ENCODE data around the gene SYNE1.
A peak's percentile ranks its signal among the peaks of the same experiment; 100 is the strongest.

Gene SYNE1

DNA sequence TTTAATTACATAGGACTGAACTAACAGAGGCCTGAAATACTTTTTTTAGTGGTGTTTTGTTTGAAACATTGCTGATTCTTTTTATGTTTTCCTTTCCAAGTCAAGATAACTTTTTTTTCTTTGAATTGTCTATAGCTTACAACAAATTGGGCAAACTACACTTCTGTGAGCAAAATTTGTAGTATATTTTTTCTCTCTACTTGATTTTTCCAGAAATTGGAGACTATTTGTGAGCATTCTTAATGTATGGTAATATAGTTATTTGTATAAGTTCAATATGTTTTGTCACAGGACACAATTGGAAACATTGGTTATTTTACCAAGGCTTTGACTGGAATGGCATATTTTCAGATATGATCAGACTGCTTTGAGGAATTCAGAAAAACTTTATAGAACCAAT lies 216.5 kb downstream of the SYNE1 start:
- no peak for FAIRE-seq

DNA sequence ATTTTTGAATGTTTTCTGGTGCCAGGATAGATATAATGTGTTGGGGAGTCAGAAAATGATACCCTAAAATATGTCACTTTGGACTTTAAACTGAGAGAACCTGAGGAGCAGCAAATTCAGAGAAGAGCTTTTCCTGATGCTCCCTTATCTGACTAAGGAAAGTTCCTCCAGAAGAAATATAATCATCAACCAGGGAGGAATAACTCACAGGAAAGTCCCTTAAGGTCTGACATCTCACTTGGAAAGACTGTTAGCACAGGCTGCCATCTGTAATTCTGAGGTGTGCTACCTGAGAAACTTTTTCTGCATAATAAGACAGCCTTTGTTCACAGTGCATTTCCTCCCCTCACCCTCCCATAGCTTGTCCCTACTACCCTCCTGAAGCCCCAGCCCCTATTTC lies 218.6 kb downstream of the SYNE1 start:
- no peak for FAIRE-seq

DNA sequence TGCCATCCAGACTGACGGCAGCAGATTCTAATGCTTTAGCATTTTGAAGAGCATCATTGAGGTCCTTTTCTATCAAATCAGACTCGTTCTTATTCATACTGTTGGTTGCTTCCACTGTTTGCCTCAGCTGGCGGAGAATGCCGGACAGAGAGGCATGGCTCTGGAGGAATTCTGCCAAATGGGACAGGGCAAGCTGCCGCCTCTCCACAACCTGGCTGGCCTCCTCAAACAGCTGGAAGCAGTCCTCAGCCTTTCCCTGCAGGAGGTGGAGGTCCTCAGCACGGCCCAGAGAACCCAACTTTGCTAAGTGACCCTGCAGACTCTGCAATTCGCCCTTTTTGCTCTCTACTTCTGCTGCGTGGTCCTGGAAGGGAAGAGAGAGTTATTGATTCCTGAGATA lies 220.5 kb downstream of the SYNE1 start:
- no peak for FAIRE-seq

GRCh38 chr6:152404936-152405595 lies 232.1 kb downstream of the SYNE1 start:
- FAIRE-seq = no peak

- no peak for FAIRE-seq
Observed at GRCh38 chr6:152404086-152404857, 232.9 kb downstream of the SYNE1 start.

DNA sequence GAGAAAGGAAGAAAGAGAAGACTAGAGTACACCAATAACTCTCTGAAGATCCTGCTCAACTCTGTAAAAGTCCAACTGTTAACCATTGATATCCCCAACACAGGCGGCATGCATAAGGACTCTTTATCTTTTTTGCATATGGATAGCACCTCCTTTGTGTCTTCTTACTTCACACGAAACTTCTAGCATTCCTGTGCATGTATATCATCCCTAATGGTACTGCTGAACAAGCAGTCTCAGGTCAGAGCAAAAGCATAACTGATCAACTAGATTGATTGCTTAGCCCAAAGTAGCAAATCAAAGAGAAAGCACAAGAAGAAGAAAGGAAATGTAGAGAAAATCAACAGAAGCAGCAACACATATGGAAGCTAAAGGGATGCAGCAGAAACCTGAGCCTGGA lies 234.4 kb downstream of the SYNE1 start:
- FAIRE-seq = no peak

DNA sequence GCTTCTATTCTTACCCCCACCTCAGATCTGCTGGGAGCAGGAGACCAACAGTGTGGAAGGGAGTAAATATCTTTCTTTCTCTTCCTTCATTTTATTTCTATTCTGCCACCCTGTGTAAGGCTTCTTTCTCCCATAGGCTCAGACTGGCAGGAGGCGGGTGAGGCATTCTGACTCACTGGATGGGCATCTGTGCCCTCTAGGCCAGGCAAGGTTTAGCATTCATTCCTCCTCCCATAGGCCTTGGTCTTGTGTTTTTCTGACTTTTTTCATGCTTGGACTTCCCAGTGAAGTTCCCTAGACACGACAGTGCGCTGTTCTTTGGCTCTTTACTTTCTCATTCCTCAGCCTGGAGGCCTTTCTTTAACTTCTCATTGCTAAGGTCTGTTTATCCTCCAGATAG lies 235.2 kb downstream of the SYNE1 start:
- no peak for FAIRE-seq

GRCh38 chr6:152399399-152399798 lies 237.8 kb downstream of the SYNE1 start:
- FAIRE-seq = no peak

GRCh38 chr6:152398993-152399392 lies 238.2 kb downstream of the SYNE1 start:
- no peak for FAIRE-seq

- no peak for FAIRE-seq
Observed at GRCh38 chr6:152398316-152398715, 238.8 kb downstream of the SYNE1 start.

DNA sequence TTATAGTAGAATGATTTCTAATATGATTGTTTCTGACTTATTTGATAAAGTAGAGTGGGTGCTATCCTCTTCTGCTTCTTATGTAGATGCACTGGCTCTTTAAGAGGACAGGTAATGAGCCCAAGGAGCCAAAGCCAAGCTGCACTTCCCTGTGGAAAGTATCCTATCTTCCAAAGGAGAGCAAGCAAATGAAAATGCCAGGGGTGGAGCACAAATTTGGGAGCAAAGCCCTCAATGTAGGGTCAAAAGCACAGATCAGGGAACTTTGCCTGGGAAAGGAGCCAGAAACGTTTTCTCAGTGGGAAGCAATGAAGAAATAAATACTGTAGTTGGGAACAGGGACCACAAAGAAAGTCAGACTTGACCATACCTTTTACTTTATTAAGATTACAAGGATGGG lies 242.9 kb downstream of the SYNE1 start:
- no peak for FAIRE-seq

DNA sequence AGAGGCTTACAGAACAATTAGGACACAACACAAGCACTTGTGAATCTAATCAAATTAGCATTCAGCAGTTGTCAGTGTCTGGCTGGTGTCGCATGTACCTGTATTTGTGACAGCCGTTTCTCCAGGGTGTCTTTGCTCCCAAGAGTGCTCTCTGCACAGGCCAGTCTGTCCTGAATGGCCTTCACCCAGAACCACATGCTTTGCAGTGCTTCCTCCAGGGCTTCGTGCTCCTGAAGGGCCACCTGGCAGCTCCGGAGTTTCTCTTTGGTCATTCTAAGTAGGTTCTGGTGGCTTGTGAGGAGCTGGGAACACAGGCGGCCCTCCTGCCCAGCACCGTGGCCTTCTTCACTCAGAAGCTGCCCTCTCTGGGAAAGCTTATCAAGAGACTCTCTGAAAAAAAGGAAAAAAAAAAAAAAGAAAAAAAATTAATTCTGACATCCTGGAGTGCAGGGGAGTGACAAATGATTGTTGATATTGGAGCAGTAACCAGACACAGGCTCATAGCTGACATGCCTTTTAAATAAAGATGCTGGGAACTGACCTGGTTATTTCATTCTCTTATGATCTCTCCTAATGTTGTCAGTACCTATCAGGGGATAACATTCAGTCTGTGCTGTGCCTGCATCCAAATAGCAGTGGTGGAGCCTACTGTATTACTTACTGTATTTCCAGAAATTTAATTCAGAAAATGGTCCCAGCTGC lies 245.8 kb downstream of the SYNE1 start:
- no peak for FAIRE-seq

GRCh38 chr6:152387091-152387490 lies 250.1 kb downstream of the SYNE1 start:
- no peak for FAIRE-seq

- FAIRE-seq = no peak
Observed at GRCh38 chr6:152386131-152386530, 251.0 kb downstream of the SYNE1 start.

DNA sequence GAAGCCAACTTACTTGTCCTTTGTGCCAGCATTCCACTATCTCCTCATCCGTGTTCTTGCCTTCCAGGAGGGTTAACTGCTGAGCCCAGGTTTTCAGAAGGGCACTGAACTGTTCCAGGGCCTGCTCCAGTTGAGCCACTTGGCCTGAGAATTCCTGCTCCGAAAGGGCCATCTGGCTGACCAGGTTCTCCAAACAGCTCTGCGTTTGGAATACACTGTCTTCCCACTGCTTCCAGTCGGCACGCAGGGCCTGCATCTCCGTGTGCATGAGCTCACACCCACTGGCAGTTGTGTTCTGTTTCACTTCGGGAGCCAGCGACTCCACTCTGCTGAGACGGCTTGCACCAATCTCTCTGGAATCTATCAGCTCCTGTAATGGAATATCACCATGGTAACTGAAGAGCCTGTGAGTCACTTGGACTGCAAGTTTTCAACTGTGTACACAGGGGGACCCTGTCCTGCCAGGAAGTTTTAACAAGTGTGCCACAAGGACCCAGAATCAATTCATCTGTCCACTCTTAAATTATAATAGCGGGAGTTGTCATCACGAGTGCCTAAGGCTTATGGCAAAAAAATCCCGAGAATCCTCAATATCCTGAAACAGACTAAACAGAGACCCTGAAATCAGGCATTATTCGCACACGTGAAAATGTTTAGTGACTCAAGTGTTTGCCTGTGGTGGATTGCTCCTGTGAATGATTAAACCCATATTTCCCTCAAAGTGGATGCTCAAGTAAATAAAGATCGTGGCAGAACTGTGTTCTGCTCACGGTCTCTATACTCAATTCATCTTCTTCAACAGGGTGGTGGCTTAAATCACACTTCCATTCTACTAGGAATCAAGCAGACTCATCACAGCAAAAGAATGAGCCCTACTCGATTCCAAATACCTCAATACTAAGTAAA lies 255.9 kb downstream of the SYNE1 start:
- FAIRE-seq = peak; percentile 91

DNA sequence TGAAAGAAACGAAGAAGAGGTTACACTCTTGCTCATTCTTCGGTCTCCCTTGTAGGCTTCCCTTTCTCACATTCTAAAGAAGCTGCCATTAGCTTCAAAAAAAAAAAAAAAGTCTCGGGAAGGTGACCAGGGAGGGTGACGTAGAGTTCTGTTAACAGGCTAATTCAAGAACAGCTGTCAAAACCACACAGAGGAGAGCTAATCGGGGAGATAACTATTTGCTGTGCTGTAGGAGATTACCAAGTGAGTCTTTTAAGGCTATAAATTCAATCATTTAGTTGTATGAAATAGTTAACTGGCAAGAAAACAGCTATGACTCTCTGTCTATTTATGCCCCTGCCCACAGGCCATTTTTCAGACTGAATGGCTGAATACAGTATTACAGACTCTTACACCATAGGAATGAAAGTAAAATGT lies 256.8 kb downstream of the SYNE1 start:
- FAIRE-seq = peak; percentile 83

DNA sequence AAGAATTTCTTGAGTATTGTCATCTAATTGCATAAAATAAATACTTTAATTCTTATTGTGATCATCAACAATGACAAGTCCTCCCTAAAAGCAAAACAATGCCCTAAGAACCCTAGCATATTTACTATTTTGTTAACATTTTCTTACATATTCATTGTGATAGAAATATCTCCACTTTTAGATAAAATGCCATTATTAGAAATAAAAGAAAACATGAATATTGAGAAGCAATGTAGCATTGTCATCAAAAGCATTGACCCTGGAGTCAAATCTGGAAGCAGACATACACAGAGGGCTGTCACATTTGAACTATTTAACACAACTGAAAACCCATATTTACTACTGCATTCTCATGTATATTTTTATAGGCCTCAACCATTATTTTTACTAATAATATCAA lies 257.7 kb downstream of the SYNE1 start:
- no peak for FAIRE-seq

GRCh38 chr6:152378169-152378568 lies 259.0 kb downstream of the SYNE1 start:
- FAIRE-seq = no peak

DNA sequence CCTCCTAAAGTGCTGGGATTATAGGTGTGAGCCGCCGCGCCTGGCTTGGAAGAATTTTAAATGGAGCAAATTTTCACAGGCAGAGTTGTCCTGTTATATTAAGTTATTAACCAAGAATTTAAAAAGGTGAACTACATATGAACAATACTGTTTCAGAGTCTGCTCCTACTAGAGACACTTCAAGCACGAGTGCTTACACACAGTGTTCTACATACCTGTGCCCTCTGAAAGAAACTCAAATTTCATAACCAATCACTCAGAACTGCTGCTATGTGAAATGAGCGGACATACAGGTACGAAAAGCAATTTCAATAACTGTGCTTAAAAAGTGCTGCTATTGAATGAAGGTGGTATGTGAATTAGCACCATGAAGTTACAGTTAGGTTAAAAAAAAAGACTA lies 262.0 kb downstream of the SYNE1 start:
- FAIRE-seq = no peak

DNA sequence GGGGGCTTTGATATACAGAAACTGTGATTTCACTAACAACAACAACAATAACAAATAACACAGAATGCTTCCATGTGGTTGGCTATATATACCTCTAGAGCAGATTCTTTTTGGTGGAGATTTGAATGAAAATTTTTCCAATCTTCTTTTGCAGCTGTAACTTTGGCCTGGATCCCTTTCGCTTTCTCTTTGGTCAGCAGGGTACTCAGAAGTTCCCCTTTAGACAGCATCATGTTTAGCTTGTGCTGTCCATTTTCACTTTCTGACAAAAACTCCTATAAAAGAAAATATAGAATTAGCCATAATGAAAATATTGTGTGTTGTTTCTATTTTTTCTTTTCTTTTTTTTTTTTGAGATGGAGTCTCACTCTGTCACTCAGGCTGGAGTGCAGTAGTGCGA lies 264.2 kb downstream of the SYNE1 start:
- no peak for FAIRE-seq

DNA sequence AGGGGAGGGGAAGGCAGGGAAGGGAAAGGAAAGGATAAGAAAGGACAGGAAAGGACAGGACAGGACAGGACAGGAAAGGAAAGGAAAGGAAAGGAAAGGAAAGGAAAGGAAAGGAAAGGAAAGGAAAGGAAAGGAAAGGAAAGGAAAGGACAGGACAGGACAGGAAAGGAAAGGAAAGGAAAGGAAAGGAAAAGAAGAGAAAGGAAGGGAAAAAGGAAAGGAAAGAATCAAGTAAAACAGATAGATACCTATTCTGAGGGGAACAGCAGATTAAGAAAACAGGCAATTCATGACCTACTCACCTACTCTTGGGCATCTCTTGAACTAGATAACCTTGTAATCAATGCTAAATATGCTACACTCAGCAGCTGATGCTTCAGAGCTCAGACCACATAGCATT lies 265.4 kb downstream of the SYNE1 start:
- FAIRE-seq = no peak

DNA sequence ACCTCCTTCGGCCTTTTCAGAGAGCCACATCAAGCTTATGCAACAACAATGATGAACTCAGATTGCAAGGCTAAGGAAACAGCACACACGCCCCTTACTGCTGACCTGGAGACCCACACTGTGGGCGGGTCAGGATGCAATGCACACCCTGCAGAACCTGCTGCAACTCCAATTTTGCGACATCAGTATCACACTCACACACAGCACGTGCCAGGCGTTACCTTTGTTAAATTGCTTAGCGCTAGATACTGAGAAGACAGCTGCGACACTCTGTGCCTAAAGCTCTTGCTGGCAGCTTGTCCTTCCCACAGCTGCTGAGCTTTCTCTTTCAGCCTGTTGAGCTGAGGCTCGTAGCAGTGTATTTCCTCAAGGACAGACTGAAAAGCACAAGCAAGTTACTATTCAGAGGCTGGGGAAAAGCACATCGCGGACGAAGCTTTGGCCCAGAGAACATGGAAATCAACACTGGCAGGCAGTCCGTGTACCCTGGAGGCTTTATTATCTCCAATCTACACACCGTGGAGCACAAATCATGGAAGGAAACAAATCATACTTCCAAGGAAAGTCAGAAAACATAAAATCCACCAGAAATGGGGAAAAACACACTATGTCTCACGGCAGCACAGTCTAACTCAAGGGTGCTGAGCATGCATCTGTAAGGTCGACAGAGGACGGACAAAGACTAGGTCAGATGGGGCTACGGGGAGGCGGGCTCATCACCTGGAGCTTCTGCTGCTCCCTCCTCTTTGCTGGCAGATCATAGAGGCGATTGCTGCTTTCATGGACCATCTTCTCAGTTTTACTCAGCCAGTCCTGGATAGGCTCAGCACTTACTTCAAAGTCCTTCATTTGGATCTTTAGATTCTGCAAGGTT lies 268.2 kb downstream of the SYNE1 start:
- no peak for FAIRE-seq
